Embryonic facial prominence (tissue), 1 donor: ENCODE data around the gene UGT3A1.

Experiments
- DNase-seq: peaks from one replicate; pipeline ENCODE4 v3.0.0-alpha.2; 2016; ENCODE audit errors: extremely low spot score

UGT3A1 gene

GRCh38 chr5:35908228-35908627 is 83.0 kb downstream of the UGT3A1 start:
- DNase-seq = no peak

- no peak for DNase-seq
Observed at GRCh38 chr5:35904443-35905132, 86.6 kb downstream of the UGT3A1 start.

GRCh38 chr5:35903631-35904203 is 87.5 kb downstream of the UGT3A1 start:
- no peak for DNase-seq

- DNase-seq = no peak
Observed at GRCh38 chr5:35902046-35902672, 89.0 kb downstream of the UGT3A1 start.
